Measurements from ENCODE around the gene IHH.

Gene IHH

DNA sequence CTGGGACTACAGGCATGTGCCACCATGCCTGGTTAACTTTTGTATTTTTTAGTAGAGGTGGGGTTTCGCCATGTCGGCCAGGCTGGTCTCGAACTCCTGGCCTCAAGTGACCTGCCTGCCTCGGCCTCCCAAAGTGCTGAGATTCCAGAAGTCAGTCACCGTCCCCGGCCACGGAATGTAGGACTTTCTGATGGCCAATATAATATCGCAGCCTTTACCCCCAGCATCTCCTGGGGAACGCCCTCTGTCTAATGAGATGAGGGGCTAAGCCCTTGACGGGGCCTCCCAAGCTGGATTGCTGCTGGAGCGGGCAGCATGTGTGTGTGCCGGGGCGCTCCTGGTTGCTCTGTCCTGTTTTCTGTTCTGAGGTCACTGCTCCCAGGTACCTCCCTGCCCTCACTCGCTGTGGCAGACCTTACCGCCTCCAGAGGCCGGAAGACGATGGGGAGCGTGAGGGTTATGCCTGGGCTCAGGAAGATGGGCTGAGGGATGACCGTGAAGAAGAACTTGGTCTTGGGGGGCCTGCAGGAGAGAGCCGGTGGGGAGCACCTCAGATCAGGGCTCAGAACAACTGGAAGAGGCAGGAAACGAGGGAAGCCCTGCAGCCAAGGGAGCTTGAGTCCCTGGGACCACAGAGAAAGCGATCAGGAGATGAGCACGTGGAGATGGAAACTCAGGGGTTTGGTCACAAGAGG is 28.5 kb downstream of the IHH start:
- Histone ChIP-seq H3K27me3 (replicated peaks in 2 of 5; ENCODE audit: control insufficient read depth in 4 of 5, insufficient read depth in 5 of 5, low read length in 4 of 5) (peaks cover under 1 to 35% (median 11%) of the 10 kb centered on the region in 5 experiments), H3K4me1 (ENCODE audit: control extremely low read depth in 1 of 4, control insufficient read depth in 4 of 4, insufficient read depth in 4 of 4, low read length in 3 of 4) (peaks cover 0 to 2% (median 0%) of the 10 kb centered on the region in 4 experiments), H3K4me3 (ENCODE audit: control insufficient read depth in 1 of 7, extremely low read depth in 1 of 7, insufficient read depth in 4 of 7, low read depth in 2 of 7, low read length in 6 of 7) (no peak overlapping the region), H3K36me3 (ENCODE audit: control insufficient read depth in 4 of 4, insufficient read depth in 4 of 4, low read length in 3 of 4) (no peaks in the 10 kb centered on the region), H3K9me3 (ENCODE audit: control extremely low read depth in 1 of 5, control insufficient read depth in 4 of 5, insufficient read depth in 2 of 5, low read depth in 1 of 5, low read length in 4 of 5) (no peaks in the 10 kb centered on the region), H3K27ac (ENCODE audit: insufficient read depth in 1 of 2, low read depth in 1 of 2, low read length in 2 of 2, poor library complexity in 1 of 2, severe bottlenecking in 2 of 2) (no peak overlapping the region)
- CTCF ChIA-PET: interaction anchor here (0.9 to 10.8 kb wide), 7 partner anchors 10 to 121 kb away, joined by 3 to 162 read pairs (median 4); partner anchors contain the start of gene NHEJ1
- POLR2A ChIA-PET: no interaction called here
- 94% methylated on average over 21 of the region's 23 CpGs for WGBS (ENCODE audit: insufficient coverage)
- DNase-seq: no peak

GRCh38 chr2:219031005-219031738 is 29.5 kb downstream of the IHH start:
- Histone ChIP-seq H3K36me3 (ENCODE audit: control insufficient read depth in 4 of 4, insufficient read depth in 4 of 4, low read length in 3 of 4) (no peaks in the 10 kb centered on the region), H3K4me1 (ENCODE audit: control extremely low read depth in 1 of 4, control insufficient read depth in 4 of 4, insufficient read depth in 4 of 4, low read length in 3 of 4) (peaks cover 0 to 2% (median 0%) of the 10 kb centered on the region in 4 experiments), H3K27me3 (replicated peaks in 2 of 5; ENCODE audit: control insufficient read depth in 4 of 5, insufficient read depth in 5 of 5, low read length in 4 of 5) (peaks cover under 1 to 30% (median 11%) of the 10 kb centered on the region in 5 experiments), H3K9me3 (ENCODE audit: control extremely low read depth in 1 of 5, control insufficient read depth in 4 of 5, insufficient read depth in 2 of 5, low read depth in 1 of 5, low read length in 4 of 5) (no peaks in the 10 kb centered on the region), H3K27ac (ENCODE audit: insufficient read depth in 1 of 2, low read depth in 1 of 2, low read length in 2 of 2, poor library complexity in 1 of 2, severe bottlenecking in 2 of 2) (no peak overlapping the region), H3K4me3 (ENCODE audit: control insufficient read depth in 1 of 7, extremely low read depth in 1 of 7, insufficient read depth in 4 of 7, low read depth in 2 of 7, low read length in 6 of 7) (no peak overlapping the region)
- WGBS (ENCODE audit: insufficient coverage): 93% methylated on average over 20 of the region's 21 CpGs
- CTCF ChIA-PET: interaction anchor here (0.6 to 10.8 kb wide), 16 partner anchors 8 to 324 kb away, joined by 3 to 162 read pairs (median 4); partner anchors contain the start of gene NHEJ1
- POLR2A ChIA-PET: no interaction called here
- no peak for DNase-seq

- 89% methylated on average over 13 of the region's 16 CpGs for WGBS (ENCODE audit: insufficient coverage)
- POLR2A ChIA-PET: interaction anchor here (1.0 kb wide), 1 partner anchor 11 kb away, joined by 3 read pairs; the partner anchor contains the start of gene CFAP65
- Histone ChIP-seq H3K4me3 (ENCODE audit: control insufficient read depth in 1 of 7, extremely low read depth in 1 of 7, insufficient read depth in 4 of 7, low read depth in 2 of 7, low read length in 6 of 7) (no peak overlapping the region), H3K36me3 (ENCODE audit: control insufficient read depth in 4 of 4, insufficient read depth in 4 of 4, low read length in 3 of 4) (no peaks in the 10 kb centered on the region), H3K27ac (ENCODE audit: insufficient read depth in 1 of 2, low read depth in 1 of 2, low read length in 2 of 2, poor library complexity in 1 of 2, severe bottlenecking in 2 of 2) (no peak overlapping the region), H3K4me1 (ENCODE audit: control extremely low read depth in 1 of 4, control insufficient read depth in 4 of 4, insufficient read depth in 4 of 4, low read length in 3 of 4) (peaks cover 0 to 2% (median 0%) of the 10 kb centered on the region in 4 experiments), H3K9me3 (ENCODE audit: control extremely low read depth in 1 of 5, control insufficient read depth in 4 of 5, insufficient read depth in 2 of 5, low read depth in 1 of 5, low read length in 4 of 5) (no peaks in the 10 kb centered on the region), H3K27me3 (replicated peaks in 2 of 5; ENCODE audit: control insufficient read depth in 4 of 5, insufficient read depth in 5 of 5, low read length in 4 of 5) (peaks cover 2 to 23% (median 6%) of the 10 kb centered on the region in 5 experiments)
- DNase-seq: no peak
- CTCF ChIA-PET: interaction anchor here (0.6 to 10.8 kb wide), 24 partner anchors 9 to 197 kb away, joined by 3 to 162 read pairs (median 7); partner anchors contain the start of genes CFAP65 and NHEJ1
Observed at GRCh38 chr2:219030177-219030940, 30.4 kb downstream of the IHH start.

DNA sequence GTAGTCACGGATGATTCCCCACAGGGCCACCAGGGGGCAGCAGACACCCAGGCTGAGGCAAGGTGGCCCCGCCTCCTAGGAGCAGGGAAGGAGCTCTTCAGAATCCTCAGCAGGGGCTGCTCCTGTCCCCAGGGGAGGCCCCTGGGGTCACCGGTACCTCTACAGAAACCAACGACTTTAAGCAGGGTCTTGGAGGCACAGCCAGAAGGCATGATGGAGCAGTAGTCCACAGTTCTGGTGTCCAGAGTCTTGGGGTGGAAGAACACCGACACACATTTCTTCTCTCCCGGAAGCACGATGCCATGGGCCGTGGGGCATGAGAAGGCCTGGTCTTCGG is 30.9 kb downstream of the IHH start:
- ChIA-PET POLR2A (interaction anchor here (1.0 kb wide), 1 partner anchor 11 kb away, joined by 3 read pairs; the partner anchor contains the start of gene CFAP65), CTCF (interaction anchor here (0.6 to 10.8 kb wide), 24 partner anchors 9 to 198 kb away, joined by 3 to 162 read pairs (median 7); partner anchors contain the start of genes CFAP65 and NHEJ1)
- Histone ChIP-seq H3K4me1 (ENCODE audit: control extremely low read depth in 1 of 4, control insufficient read depth in 4 of 4, insufficient read depth in 4 of 4, low read length in 3 of 4) (peaks cover 0 to 2% (median 0%) of the 10 kb centered on the region in 4 experiments), H3K9me3 (ENCODE audit: control extremely low read depth in 1 of 5, control insufficient read depth in 4 of 5, insufficient read depth in 2 of 5, low read depth in 1 of 5, low read length in 4 of 5) (no peaks in the 10 kb centered on the region), H3K4me3 (ENCODE audit: control insufficient read depth in 1 of 7, extremely low read depth in 1 of 7, insufficient read depth in 4 of 7, low read depth in 2 of 7, low read length in 6 of 7) (no peak overlapping the region), H3K27ac (ENCODE audit: insufficient read depth in 1 of 2, low read depth in 1 of 2, low read length in 2 of 2, poor library complexity in 1 of 2, severe bottlenecking in 2 of 2) (no peak overlapping the region), H3K27me3 (replicated peaks in 2 of 5; ENCODE audit: control insufficient read depth in 4 of 5, insufficient read depth in 5 of 5, low read length in 4 of 5) (peaks cover 1 to 18% (median 6%) of the 10 kb centered on the region in 5 experiments), H3K36me3 (ENCODE audit: control insufficient read depth in 4 of 4, insufficient read depth in 4 of 4, low read length in 3 of 4) (no peaks in the 10 kb centered on the region)
- 44% methylated on average over 9 of the region's 9 CpGs for WGBS (ENCODE audit: insufficient coverage)
- peak; percentile 73 to 85 (median 78) for DNase-seq

DNA sequence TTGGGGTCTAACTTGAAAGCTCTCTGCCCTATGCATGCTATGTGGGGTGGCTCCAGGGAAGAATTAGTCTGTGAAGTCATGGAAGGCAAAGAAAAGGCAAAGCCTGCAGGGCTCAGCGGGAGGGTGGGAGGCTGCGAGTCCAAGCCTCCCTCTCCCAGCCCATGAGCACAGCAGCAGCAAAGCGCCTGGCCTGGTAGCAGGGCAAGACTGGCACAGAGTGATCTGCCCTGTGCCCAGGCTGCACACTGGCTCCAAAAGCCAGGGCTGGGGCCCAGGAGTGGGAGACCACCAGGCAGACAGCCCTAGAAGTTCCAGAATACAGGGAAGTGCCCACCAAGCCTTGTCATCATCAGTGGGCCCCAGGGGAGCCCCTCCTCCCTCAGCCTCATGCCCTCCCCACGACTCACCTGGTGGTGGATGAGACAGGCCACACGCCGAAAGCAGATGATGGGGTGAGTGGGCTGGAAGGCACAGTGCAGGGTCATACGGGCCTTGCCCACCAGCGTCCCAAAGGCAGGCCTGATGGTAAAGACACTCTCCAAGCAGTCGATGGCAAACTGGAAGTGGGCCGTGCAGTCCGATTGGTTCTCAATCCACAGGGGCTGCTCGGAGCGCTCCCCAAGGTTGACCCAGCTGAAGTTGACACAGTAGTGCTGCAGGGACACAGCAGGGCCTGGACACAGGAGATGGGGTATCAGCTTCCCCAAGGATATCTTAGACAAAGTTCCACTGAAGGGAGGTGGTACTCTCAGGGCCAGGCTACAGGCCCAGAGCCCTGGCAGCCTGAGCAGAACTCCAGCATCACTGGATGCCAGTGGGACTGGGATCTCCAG is 31.5 kb downstream of the IHH start:
- Histone ChIP-seq H3K9me3 (ENCODE audit: control extremely low read depth in 1 of 5, control insufficient read depth in 4 of 5, insufficient read depth in 2 of 5, low read depth in 1 of 5, low read length in 4 of 5) (no peaks in the 10 kb centered on the region), H3K4me3 (ENCODE audit: control insufficient read depth in 1 of 7, extremely low read depth in 1 of 7, insufficient read depth in 4 of 7, low read depth in 2 of 7, low read length in 6 of 7) (no peak overlapping the region), H3K4me1 (ENCODE audit: control extremely low read depth in 1 of 4, control insufficient read depth in 4 of 4, insufficient read depth in 4 of 4, low read length in 3 of 4) (peaks cover 0 to 2% (median 0%) of the 10 kb centered on the region in 4 experiments), H3K27ac (ENCODE audit: insufficient read depth in 1 of 2, low read depth in 1 of 2, low read length in 2 of 2, poor library complexity in 1 of 2, severe bottlenecking in 2 of 2) (no peak overlapping the region), H3K36me3 (ENCODE audit: control insufficient read depth in 4 of 4, insufficient read depth in 4 of 4, low read length in 3 of 4) (no peaks in the 10 kb centered on the region), H3K27me3 (replicated peaks in 2 of 5; ENCODE audit: control insufficient read depth in 4 of 5, insufficient read depth in 5 of 5, low read length in 4 of 5) (peaks cover 0 to 12% (median 6%) of the 10 kb centered on the region in 5 experiments)
- DNase-seq: no peak
- ChIA-PET CTCF (interaction anchor here (0.6 to 10.8 kb wide), 24 partner anchors 10 to 199 kb away, joined by 3 to 162 read pairs (median 7); partner anchors contain the start of genes CFAP65 and NHEJ1), POLR2A (no interaction called here)
- WGBS (ENCODE audit: insufficient coverage): 87% methylated on average over 12 of the region's 13 CpGs

DNA sequence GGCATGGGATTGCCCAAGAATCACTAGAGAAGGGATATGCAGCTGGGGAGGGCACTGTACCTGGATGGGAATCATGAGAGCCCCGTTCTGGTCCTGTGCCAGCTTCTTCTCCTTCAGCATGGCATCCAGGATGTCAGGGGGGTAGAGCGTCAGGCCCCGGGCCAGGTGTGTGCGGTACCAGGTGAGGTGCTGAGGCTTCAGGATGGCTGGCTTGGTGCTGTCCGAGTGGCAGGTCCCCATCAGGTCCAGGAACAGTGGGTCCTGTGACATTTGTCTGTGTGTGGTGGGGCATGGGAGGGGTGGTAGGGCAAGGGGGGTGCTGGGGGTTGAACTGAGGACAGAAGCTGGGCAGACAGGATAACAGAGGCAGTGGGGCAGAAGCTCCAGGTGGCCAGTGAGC is 32.6 kb downstream of the IHH start:
- no peak overlapping the region for H3K27ac ChIP-seq (ENCODE audit: insufficient read depth in 1 of 2, low read depth in 1 of 2, low read length in 2 of 2, poor library complexity in 1 of 2, severe bottlenecking in 2 of 2)
- ChIA-PET POLR2A (no interaction called here), CTCF (interaction anchor here (0.6 to 10.8 kb wide), 16 partner anchors 10 to 152 kb away, joined by 3 to 162 read pairs (median 4); partner anchors contain the start of gene NHEJ1)
- no peaks in the 10 kb centered on the region for H3K36me3 ChIP-seq (ENCODE audit: control insufficient read depth in 4 of 4, insufficient read depth in 4 of 4, low read length in 3 of 4)
- no peaks in the 10 kb centered on the region for H3K9me3 ChIP-seq (ENCODE audit: control extremely low read depth in 1 of 5, control insufficient read depth in 4 of 5, insufficient read depth in 2 of 5, low read depth in 1 of 5, low read length in 4 of 5)
- 91% methylated on average over 5 of the region's 5 CpGs for WGBS (ENCODE audit: insufficient coverage)
- no peak overlapping the region for H3K4me3 ChIP-seq (ENCODE audit: control insufficient read depth in 1 of 7, extremely low read depth in 1 of 7, insufficient read depth in 4 of 7, low read depth in 2 of 7, low read length in 6 of 7)
- H3K4me1 ChIP-seq (ENCODE audit: control extremely low read depth in 1 of 4, control insufficient read depth in 4 of 4, insufficient read depth in 4 of 4, low read length in 3 of 4): peaks cover 0 to 2% (median 0%) of the 10 kb centered on the region in 4 experiments
- peaks cover 0 to 11% (median 8%) of the 10 kb centered on the region in 5 experiments for H3K27me3 ChIP-seq (replicated peaks in 2 of 5; ENCODE audit: control insufficient read depth in 4 of 5, insufficient read depth in 5 of 5, low read length in 4 of 5)
- no peak for DNase-seq

Data from common myeloid progenitor, CD34-positive (primary cell).